HG03135 (cell line): ENCODE data around the gene STS.

ENCODE experiments used
- ATAC-seq: cut with Tn5 transposase; IDR thresholded peaks from one replicate; pipeline ENCODE4 v1.9.1; 2021; ENCODE audit warnings: mild to moderate bottlenecking, moderate library complexity; ENCODE audit not compliant: unreplicated experiment

STS gene

DNA sequence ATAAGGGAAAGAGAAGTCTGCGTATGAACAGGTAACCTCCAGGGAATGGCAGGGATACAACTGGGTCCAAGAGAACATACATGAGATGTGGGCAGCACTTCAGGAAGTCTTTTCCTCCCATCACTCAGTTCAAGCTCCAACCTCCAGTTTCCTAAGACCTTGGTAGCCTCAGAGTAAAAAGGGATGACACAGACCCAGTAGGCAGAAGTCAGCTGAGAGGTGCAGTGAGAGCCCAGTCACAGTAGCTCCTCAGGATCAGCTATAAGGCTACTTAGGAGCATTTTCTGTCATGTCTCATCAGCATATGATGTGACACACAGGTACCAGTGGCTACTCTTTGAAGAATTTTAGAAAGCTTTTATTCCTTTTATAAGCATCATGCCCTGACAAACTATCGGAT is 12.5 kb upstream of the STS start:
- no peak for ATAC-seq

- no peak for ATAC-seq
Observed at GRCh38 chrX:7139202-7140081, 8.1 kb upstream of the STS start.

DNA sequence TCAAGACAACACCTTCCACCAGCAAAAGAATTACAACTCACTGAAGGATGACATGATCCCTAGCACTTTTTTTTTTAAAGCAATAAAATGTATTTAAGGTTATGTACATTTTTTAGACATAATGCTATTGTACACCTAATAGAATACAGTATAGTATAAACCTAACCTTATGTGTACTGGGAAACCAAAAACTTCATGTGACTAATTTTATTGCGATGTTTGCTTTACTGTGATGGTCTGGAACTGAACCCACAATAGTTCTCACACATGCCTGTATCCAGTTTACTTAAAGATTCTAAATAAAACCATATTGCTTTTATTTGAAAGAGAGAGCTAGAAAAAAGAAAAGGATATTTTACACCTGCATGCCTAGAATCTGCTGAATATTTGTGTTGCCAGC is 4.4 kb upstream of the STS start:
- ATAC-seq: no peak

GRCh38 chrX:7143941-7144525 is 3.5 kb upstream of the STS start:
- ATAC-seq: no peak

- ATAC-seq: no peak
Observed at GRCh38 chrX:7145454-7145853, 2.1 kb upstream of the STS start.

- no peak for ATAC-seq
Observed at GRCh38 chrX:7146020-7146702, 1.4 kb upstream of the STS start.

DNA sequence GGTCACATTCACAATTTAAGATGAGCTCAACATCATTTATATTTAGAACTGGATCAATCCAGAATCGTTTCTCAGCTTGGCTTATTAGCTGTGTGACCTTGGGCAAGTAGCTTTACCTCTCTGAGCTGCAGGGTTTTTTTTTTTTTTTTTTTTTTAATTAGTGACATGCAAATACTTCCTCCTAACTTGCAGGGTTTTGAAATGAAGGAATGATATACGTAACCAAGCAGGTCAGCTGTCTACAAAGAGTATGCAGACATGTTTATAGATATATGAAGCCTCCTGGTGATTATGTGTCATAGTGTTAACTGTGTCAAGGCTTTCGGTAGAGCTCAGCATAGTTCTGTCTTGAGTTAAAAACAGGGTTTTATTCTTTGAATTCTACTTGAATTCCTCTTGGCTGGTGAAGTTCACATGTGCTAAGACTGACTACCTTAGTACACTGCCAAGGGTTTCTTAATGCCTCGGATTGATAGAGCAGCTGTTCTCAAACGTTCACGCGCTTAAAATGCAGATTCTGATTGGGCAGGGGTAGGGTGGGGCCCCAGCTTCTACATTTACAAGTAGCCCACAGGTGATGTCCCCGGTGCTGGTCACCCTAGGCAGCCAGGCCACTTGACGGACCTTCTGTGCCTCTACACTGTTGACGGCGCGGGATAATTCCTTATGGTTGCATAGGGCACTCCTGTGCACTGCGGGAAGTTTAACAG is 654 bp upstream of the STS start:
- ATAC-seq: peak; percentile 14

DNA sequence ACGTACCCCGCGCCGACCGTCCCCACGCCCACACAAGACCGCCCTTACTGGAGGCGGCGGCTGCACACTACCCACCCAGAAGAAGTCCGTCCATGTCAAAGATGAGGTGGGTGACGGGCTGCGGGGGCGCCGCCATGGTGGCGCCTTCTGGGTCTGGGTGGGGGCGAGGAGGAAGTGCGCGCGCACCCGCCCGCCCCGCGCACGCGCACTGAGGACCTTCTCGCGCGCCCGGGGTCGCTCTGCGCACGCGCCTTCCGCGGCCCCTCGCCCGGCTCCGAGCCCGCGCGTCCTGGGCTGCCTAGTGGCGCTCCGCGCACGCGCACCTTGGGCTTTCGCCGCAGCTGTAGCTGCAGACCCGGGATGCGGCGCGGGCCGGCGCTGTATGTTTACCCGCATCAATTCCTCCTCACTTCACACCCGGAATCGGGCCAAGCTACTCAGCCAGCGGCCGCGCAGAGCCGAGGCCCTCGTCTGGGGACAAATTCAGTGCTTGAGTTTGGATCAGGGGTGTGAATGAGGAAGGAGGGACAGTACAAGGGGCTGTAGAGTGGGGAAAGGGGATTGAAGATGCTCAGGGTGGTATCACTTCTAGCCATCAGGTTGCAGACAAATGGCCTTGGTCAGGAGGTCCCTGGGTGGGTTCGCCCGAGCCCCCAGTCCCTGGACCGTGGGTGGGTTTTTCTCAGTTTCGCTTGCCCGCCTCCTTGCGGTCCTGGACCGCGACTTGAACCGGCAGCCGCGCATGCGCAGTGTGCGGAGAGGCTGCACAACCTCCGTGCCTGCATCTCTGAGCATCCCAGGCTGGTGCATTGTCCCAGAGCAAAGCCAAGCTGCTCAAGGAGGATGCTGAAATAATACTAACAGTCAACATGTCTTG is 704 bp downstream of the STS start, which contains the start of gene PUDP:
Gene PUDP, minus strand, starts transcription at position 176 of the 877 bp plus-strand sequence. Its CDS starts 40 bp downstream, at position 136.
- peak; percentile 78 for ATAC-seq

DNA sequence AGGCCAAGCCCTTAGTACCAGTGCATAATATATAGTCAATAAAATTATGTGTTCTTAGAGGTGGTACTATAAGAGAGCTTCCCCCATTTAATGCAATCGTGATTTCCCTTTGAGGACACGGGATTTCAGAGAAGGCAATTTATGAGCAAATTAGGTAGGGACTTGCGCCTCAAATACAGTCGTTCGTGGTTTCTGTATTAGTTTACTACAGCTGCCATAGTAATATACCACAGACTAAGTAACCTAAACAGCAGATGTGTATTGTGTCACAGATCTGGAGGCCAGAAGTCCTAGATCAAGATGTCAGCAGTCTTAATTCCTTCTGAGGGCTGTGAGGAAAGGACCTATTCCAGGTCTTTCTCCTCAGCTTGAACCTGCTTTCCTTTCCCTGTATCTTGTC is 1.9 kb downstream of the STS start:
- no peak for ATAC-seq

DNA sequence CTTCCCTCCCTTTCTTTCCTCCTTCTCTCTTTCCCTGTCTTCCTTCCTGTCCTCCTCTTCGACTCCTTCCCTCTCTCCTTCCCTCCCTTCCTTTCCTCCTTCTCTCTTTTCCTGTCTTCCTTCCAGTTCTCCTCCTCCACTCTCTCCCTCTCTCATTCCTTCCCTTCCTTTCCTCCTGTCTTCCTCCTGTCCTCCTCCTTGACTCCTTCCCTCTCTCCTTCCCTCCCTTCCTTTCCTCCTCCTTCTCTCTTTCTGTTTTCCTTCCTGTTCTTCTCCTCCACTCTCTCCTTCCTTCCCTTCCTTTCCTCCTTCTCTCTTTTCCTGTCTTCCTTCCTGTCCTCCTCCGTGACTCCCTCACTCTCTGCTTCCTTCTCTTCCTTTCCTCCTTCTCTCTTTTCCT is 5.7 kb downstream of the STS start:
- ATAC-seq: no peak

DNA sequence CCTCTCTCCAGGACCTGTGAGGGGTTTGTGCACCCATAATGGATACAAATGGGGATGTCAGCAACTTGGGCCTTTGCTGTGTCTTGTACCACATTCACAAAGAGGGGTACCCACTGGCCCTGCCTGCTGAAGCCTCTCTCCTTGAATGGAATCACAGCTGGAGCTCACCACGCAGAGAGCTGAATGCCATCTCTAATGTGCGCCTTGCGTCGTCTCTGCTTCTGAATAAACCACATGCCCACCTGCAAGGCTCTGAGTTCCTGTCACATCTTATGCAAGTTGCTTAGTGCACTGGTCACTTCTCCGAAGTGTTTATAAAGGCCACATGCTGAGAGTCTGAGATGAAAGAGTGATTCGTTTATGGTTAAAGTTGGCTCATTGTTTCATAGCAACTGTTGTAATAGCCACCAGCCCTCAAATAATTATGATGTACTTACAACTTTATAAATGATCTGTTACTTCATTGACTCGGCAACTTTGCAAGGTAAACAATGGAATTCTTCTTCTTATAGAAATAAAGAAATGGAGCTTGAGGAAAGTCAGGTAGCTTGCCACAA is 6.6 kb downstream of the STS start:
- ATAC-seq: no peak

GRCh38 chrX:7155163-7155562 is 7.7 kb downstream of the STS start:
- no peak for ATAC-seq

DNA sequence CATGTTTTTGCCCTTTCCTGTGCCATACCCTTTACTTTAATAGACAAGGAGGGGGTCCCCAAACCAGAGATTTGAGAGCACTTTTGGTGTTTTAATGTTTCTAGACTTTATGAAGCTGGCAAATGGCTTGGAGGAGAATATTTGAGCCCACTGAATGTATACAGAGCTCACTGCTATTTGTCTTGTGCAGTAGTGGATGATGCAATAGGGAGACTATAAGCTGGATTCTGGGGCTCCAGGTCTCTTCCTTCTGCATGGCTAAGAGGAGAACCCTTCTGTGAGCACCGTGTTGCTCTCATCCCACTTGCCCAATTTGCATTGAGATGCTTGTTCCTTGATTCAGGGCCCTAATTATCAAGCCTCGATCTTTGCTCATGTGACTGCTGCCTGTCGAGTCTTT is 9.4 kb downstream of the STS start:
- ATAC-seq: no peak

GRCh38 chrX:7158468-7158990 is 11.0 kb downstream of the STS start:
- no peak for ATAC-seq

GRCh38 chrX:7159149-7159861 is 11.8 kb downstream of the STS start:
- ATAC-seq: no peak

GRCh38 chrX:7163146-7163677 is 15.7 kb downstream of the STS start:
- ATAC-seq: no peak

DNA sequence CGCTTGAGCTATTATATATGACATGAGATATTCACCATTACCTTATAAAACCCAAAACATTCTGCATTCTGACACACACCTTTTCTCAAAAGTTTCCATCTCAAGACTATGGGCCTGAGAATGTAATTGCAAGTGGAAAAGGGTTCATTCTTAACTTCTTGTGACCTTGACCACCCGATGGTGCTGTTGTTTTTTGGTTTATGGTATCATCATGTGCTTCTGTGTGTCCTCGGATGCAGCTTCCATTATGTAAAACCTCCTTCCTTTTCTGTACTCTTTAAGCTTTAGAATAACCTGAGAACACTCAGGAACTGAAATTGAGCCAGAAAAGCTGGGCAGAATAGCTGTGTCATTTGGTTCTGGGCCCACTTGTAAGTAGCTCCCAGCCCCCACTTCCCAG is 16.7 kb downstream of the STS start:
- no peak for ATAC-seq

GRCh38 chrX:7168371-7168770 is 20.9 kb downstream of the STS start:
- no peak for ATAC-seq

DNA sequence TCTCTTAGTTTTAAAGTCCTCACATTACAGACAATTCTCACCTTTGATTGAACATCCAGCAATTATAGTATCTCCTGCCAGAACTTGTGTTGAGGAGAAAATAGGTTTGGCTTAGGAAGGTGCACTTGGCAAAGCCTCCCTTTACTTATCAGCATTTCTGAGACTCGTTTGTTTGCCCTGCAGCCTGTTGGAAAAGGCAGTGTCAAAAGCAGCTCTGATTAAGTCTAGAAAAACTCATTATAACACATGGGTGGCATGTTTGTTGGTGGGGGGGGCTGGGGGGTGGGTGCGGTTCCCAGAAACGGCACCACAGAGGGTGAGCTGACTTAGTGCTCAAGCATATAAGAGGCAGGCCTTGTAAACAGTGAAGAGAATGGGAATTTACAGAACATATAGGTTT is 22.1 kb downstream of the STS start:
- no peak for ATAC-seq
